ENCODE data around the gene PTDSS2. TPM values are rescaled to one million over a fixed set of nuclear protein-coding genes. Genes with fewer than 3 reads are reported as not detected.
A peak's percentile ranks its signal among the peaks of the same experiment; 100 is the strongest.
"Not testable (repeated sequence)": the region's sequence is repeated elsewhere in the genome, so short reads cannot be mapped to it uniquely, and the experiment has no call there.

The PTDSS2 gene
- total and polyA plus RNA-seq, 5 donors from 2014 or later: 6.1 to 19.3 (median 7.0) TPM

- ATAC-seq (ENCODE audit: low read depth in 2 of 2) (no peak), DNase-seq (no peak)
- peaks cover 0 to 2% (median 0%) of the 10 kb centered on the region in 7 donors for H3K9me3 Mint-ChIP-seq
- H3K27me3 Mint-ChIP-seq: peaks cover 6% of the 10 kb centered on the region
- H3K27ac Mint-ChIP-seq: no peak overlapping the region
- peaks cover 10% of the 10 kb centered on the region for H3K36me3 Mint-ChIP-seq
- no peak overlapping the region for H3K4me3 ChIP-seq (ENCODE audit: low read depth, low read length)
- H3K27me3 ChIP-seq (ENCODE audit: control insufficient read depth, insufficient read depth, low read length): no peaks in the 10 kb centered on the region
- H3K9me3 ChIP-seq (ENCODE audit: control insufficient read depth in 2 of 2, low read length in 2 of 2): no peaks in the 10 kb centered on the region
- peaks cover 0 to 25% (median 10%) of the 10 kb centered on the region in 4 donors for H3K4me1 Mint-ChIP-seq
- H3K4me1 ChIP-seq (ENCODE audit: control insufficient read depth, insufficient read depth, low read length, poor library complexity, severe bottlenecking): peaks cover 33% of the 10 kb centered on the region
- H3K27ac ChIP-seq (ENCODE audit: insufficient read depth, low read length, poor library complexity, severe bottlenecking): no peak overlapping the region
- no peaks in the 10 kb centered on the region for H3K36me3 ChIP-seq (ENCODE audit: control insufficient read depth, insufficient read depth, low read length)
- peak overlapping the region; percentile 13 to 64 (median 40) for H3K4me3 Mint-ChIP-seq
These were observed 58.9 kb downstream of the PTDSS2 start for GRCh38 chr11:508956-509355.

- DNase-seq (no peak), ATAC-seq (ENCODE audit: low read depth in 2 of 2) (no peak)
- Histone ChIP-seq H3K27ac (ENCODE audit: insufficient read depth, low read length, poor library complexity, severe bottlenecking) (no peak overlapping the region), H3K4me1 (ENCODE audit: control insufficient read depth, insufficient read depth, low read length, poor library complexity, severe bottlenecking) (no peaks in the 10 kb centered on the region), H3K27me3 (ENCODE audit: control insufficient read depth, insufficient read depth, low read length) (no peaks in the 10 kb centered on the region), H3K36me3 (ENCODE audit: control insufficient read depth, insufficient read depth, low read length) (no peaks in the 10 kb centered on the region), H3K9me3 (ENCODE audit: control insufficient read depth in 2 of 2, low read length in 2 of 2) (peaks cover 0 to 5% of the 10 kb centered on the region in 2 experiments), H3K4me3 (ENCODE audit: low read depth, low read length) (no peak overlapping the region)
- no peaks in the 10 kb centered on the region for H3K27me3 Mint-ChIP-seq
- H3K4me3 Mint-ChIP-seq: peak overlapping the region in 2 of 4 donors; percentile 4 to 63
- H3K27ac Mint-ChIP-seq: peak overlapping the region in 1 of 3 donors; percentile 38
- H3K36me3 Mint-ChIP-seq: peaks cover 17% of the 10 kb centered on the region
- peaks cover 0 to 4% (median 0%) of the 10 kb centered on the region in 7 donors for H3K9me3 Mint-ChIP-seq
- H3K4me1 Mint-ChIP-seq: peaks cover 0 to 4% (median 0%) of the 10 kb centered on the region in 4 donors
These were observed 62.9 kb downstream of the PTDSS2 start for GRCh38 chr11:512761-513595.

GRCh38 chr11:514606-515005 lies 64.5 kb downstream of the PTDSS2 start:
- peaks cover 17% of the 10 kb centered on the region for H3K36me3 Mint-ChIP-seq
- Histone ChIP-seq H3K9me3 (ENCODE audit: control insufficient read depth in 2 of 2, low read length in 2 of 2) (peaks cover 0 to 5% of the 10 kb centered on the region in 2 experiments), H3K27ac (ENCODE audit: insufficient read depth, low read length, poor library complexity, severe bottlenecking) (no peak overlapping the region), H3K36me3 (ENCODE audit: control insufficient read depth, insufficient read depth, low read length) (no peaks in the 10 kb centered on the region), H3K4me1 (ENCODE audit: control insufficient read depth, insufficient read depth, low read length, poor library complexity, severe bottlenecking) (peaks cover 4% of the 10 kb centered on the region), H3K27me3 (ENCODE audit: control insufficient read depth, insufficient read depth, low read length) (no peaks in the 10 kb centered on the region), H3K4me3 (ENCODE audit: low read depth, low read length) (no peak overlapping the region)
- peaks cover 0 to 4% (median 0%) of the 10 kb centered on the region in 7 donors for H3K9me3 Mint-ChIP-seq
- ATAC-seq (ENCODE audit: low read depth in 2 of 2) (no peak), DNase-seq (no peak)
- no peak overlapping the region for H3K27ac Mint-ChIP-seq
- H3K27me3 Mint-ChIP-seq: no peaks in the 10 kb centered on the region
- H3K4me1 Mint-ChIP-seq: peaks cover 0 to 6% (median 3%) of the 10 kb centered on the region in 4 donors
- peak overlapping the region in 1 of 4 donors; percentile 52 for H3K4me3 Mint-ChIP-seq

DNA sequence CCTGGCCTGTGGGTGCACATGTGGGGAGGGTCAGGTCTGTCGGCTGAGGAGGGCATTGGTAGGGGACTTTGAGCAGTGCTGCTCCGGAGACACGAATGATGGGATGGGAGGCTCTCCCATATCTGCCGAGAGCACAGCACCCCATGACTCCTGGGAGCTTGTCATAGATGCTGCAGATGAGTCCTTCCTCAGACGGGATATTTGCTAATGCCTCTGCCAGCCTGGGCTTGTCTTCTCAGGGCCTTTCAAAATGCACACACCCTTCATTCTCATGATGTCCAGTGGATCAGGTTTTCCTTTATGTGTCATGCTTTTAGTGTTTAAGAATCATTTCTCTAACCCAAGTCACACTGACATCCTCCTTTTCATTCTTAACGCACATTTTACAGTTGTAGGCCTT lies 65.1 kb downstream of the PTDSS2 start:
- no peak overlapping the region for H3K4me3 ChIP-seq (ENCODE audit: low read depth, low read length)
- ATAC-seq (ENCODE audit: low read depth in 2 of 2) (no peak), DNase-seq (no peak)
- no peak overlapping the region for H3K27ac ChIP-seq (ENCODE audit: insufficient read depth, low read length, poor library complexity, severe bottlenecking)
- H3K27me3 ChIP-seq (ENCODE audit: control insufficient read depth, insufficient read depth, low read length): no peaks in the 10 kb centered on the region
- H3K4me3 Mint-ChIP-seq: peak overlapping the region in 2 of 4 donors; percentile 52 to 69
- H3K36me3 ChIP-seq (ENCODE audit: control insufficient read depth, insufficient read depth, low read length): no peaks in the 10 kb centered on the region
- H3K27me3 Mint-ChIP-seq: no peaks in the 10 kb centered on the region
- H3K36me3 Mint-ChIP-seq: peaks cover 13% of the 10 kb centered on the region
- H3K4me1 ChIP-seq (ENCODE audit: control insufficient read depth, insufficient read depth, low read length, poor library complexity, severe bottlenecking): peaks cover 4% of the 10 kb centered on the region
- no peak overlapping the region for H3K27ac Mint-ChIP-seq
- peaks cover 0 to 4% (median 0%) of the 10 kb centered on the region in 7 donors for H3K9me3 Mint-ChIP-seq
- peaks cover 0 to 6% (median 3%) of the 10 kb centered on the region in 4 donors for H3K4me1 Mint-ChIP-seq
- peaks cover 0 to 5% of the 10 kb centered on the region in 2 experiments for H3K9me3 ChIP-seq (ENCODE audit: control insufficient read depth in 2 of 2, low read length in 2 of 2)

DNA sequence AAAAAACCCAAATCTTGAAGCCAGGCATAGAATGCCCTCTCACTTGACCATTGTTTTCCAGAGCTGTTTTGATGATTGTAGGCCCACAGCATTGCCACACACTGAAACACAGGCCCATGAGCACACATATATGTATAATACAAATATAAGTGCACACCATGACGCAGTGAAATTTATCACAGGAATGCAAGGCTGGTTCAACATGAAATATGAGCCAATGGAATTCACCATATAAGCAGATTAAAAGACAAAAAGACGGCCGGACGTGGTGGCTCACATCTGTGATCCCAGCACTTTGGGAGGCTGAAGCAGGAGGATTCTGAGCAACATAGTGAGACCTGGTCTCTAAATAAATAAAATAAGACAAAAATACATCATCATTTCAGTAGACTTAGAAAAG lies 66.3 kb downstream of the PTDSS2 start:
- H3K9me3 Mint-ChIP-seq: peaks cover 0 to 4% (median 0%) of the 10 kb centered on the region in 7 donors
- H3K4me3 Mint-ChIP-seq: peak overlapping the region in 1 of 4 donors; percentile 53
- no peak for ATAC-seq (ENCODE audit: low read depth in 2 of 2)

GRCh38 chr11:516918-517685 lies 67.0 kb downstream of the PTDSS2 start:
- H3K9me3 Mint-ChIP-seq; H3K36me3 ChIP-seq (ENCODE audit: control insufficient read depth, insufficient read depth, low read length); DNase-seq; H3K4me3 ChIP-seq (ENCODE audit: low read depth, low read length); H3K4me3 Mint-ChIP-seq; H3K4me1 Mint-ChIP-seq; H3K27me3 Mint-ChIP-seq; H3K27ac Mint-ChIP-seq; H3K9me3 ChIP-seq (ENCODE audit: control insufficient read depth in 2 of 2, low read length in 2 of 2); H3K4me1 ChIP-seq (ENCODE audit: control insufficient read depth, insufficient read depth, low read length, poor library complexity, severe bottlenecking); H3K36me3 Mint-ChIP-seq; ATAC-seq (ENCODE audit: low read depth in 2 of 2); H3K27ac ChIP-seq (ENCODE audit: insufficient read depth, low read length, poor library complexity, severe bottlenecking); H3K27me3 ChIP-seq (ENCODE audit: control insufficient read depth, insufficient read depth, low read length): not testable (repeated sequence)

More for the DNA sequence above, 66.3 kb downstream of the PTDSS2 start:
- Histone ChIP-seq H3K4me1 (ENCODE audit: control insufficient read depth, insufficient read depth, low read length, poor library complexity, severe bottlenecking) (peaks cover 4% of the 10 kb centered on the region), H3K27ac (ENCODE audit: insufficient read depth, low read length, poor library complexity, severe bottlenecking) (no peak overlapping the region), H3K4me3 (ENCODE audit: low read depth, low read length) (no peak overlapping the region), H3K27me3 (ENCODE audit: control insufficient read depth, insufficient read depth, low read length) (no peaks in the 10 kb centered on the region), H3K36me3 (ENCODE audit: control insufficient read depth, insufficient read depth, low read length) (no peaks in the 10 kb centered on the region), H3K9me3 (ENCODE audit: control insufficient read depth in 2 of 2, low read length in 2 of 2) (peaks cover 0 to 5% of the 10 kb centered on the region in 2 experiments)
- DNase-seq: no peak
- Mint-ChIP-seq H3K27ac (no peak overlapping the region), H3K27me3 (no peaks in the 10 kb centered on the region), H3K36me3 (peaks cover 11% of the 10 kb centered on the region), H3K4me1 (peaks cover 0 to 8% (median 3%) of the 10 kb centered on the region in 4 donors)

GRCh38 chr11:518463-519202 lies 68.6 kb downstream of the PTDSS2 start:
- Histone ChIP-seq H3K27ac (ENCODE audit: insufficient read depth, low read length, poor library complexity, severe bottlenecking) (peak overlapping the region; percentile 63), H3K36me3 (ENCODE audit: control insufficient read depth, insufficient read depth, low read length) (no peaks in the 10 kb centered on the region), H3K4me3 (ENCODE audit: low read depth, low read length) (peak overlapping the region; percentile 53), H3K9me3 (ENCODE audit: control insufficient read depth in 2 of 2, low read length in 2 of 2) (peaks cover 0 to 5% of the 10 kb centered on the region in 2 experiments), H3K27me3 (ENCODE audit: control insufficient read depth, insufficient read depth, low read length) (no peaks in the 10 kb centered on the region), H3K4me1 (ENCODE audit: control insufficient read depth, insufficient read depth, low read length, poor library complexity, severe bottlenecking) (peaks cover 4% of the 10 kb centered on the region)
- Mint-ChIP-seq H3K9me3 (peaks cover 0 to 4% (median 0%) of the 10 kb centered on the region in 7 donors), H3K4me3 (peak overlapping the region in 3 of 4 donors; percentile 81 to 86 (median 85)), H3K4me1 (peaks cover 0 to 8% (median 3%) of the 10 kb centered on the region in 4 donors), H3K27me3 (no peaks in the 10 kb centered on the region), H3K36me3 (peaks cover 8% of the 10 kb centered on the region), H3K27ac (peak overlapping the region in 2 of 3 donors; percentile 61 to 92)
- DNase-seq (peak; percentile 81 to 90 (median 87)), ATAC-seq (ENCODE audit: low read depth in 2 of 2) (peak; percentile 93 to 97)
